Measurements from ENCODE around the gene ANKRD35.

DNA sequence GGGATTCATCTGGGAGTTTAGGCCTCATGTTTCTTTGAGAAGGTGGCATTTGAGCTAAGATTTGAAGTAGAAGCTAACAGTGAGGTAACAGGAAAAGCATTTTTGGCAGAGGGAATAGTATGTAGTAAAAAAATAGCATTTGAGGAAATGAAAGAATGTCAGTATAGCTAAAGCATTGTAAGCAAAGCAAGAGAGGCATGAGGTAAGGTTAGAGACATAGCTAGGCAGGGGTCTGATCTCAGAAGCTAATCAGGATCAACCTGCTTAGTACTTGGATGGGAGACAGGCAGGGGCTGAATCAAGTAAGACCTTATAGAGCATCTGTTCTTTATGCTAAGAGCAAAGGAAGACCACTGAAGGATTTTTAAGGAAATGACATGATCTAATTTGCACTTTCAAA lies 57.7 kb downstream of the ANKRD35 start:
- no peak for TF ChIP-seq POLR2AphosphoS5 (IDR thresholded peaks at IDR 0.05; ENCODE audit: low read depth, low read length)
- no peak for TF ChIP-seq TAF1 (IDR thresholded peaks at IDR 0.05; ENCODE audit: borderline replicate concordance, low read depth, low read length)
- TF ChIP-seq EP300 (IDR thresholded peaks at IDR 0.05; ENCODE audit: borderline replicate concordance in 1 of 2, low read depth in 1 of 2, low read length in 1 of 2), result no peak
- TF ChIP-seq GATA2 (CRISPR knock-in tag; IDR thresholded peaks at IDR 0.05), result no peak
- TF ChIP-seq, protein P1, sequence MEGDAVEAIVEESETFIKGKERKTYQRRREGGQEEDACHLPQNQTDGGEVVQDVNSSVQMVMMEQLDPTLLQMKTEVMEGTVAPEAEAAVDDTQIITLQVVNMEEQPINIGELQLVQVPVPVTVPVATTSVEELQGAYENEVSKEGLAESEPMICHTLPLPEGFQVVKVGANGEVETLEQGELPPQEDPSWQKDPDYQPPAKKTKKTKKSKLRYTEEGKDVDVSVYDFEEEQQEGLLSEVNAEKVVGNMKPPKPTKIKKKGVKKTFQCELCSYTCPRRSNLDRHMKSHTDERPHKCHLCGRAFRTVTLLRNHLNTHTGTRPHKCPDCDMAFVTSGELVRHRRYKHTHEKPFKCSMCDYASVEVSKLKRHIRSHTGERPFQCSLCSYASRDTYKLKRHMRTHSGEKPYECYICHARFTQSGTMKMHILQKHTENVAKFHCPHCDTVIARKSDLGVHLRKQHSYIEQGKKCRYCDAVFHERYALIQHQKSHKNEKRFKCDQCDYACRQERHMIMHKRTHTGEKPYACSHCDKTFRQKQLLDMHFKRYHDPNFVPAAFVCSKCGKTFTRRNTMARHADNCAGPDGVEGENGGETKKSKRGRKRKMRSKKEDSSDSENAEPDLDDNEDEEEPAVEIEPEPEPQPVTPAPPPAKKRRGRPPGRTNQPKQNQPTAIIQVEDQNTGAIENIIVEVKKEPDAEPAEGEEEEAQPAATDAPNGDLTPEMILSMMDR (IDR thresholded peaks at IDR 0.05), result no peak
- TF ChIP-seq YY1 (IDR thresholded peaks at IDR 0.05; ENCODE audit: low read depth), result no peak
- TF ChIP-seq CHD2 (IDR thresholded peaks at IDR 0.05; ENCODE audit: low read length, partially characterized antibody), result no peak
- TF ChIP-seq SIN3A (IDR thresholded peaks at IDR 0.05; ENCODE audit: borderline replicate concordance, low read depth, low read length), result no peak
- TF ChIP-seq, protein P2, sequence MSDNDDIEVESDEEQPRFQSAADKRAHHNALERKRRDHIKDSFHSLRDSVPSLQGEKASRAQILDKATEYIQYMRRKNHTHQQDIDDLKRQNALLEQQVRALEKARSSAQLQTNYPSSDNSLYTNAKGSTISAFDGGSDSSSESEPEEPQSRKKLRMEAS (IDR thresholded peaks at IDR 0.05; ENCODE audit: low read depth), result no peak
